ENCODE data around the gene CRYBG2. TPM values are rescaled to one million over a fixed set of nuclear protein-coding genes. Genes with fewer than 3 reads are reported as not detected.

Gene CRYBG2
- total and polyA plus RNA-seq, 10 of the 15 experiments (the other 5 are each of a cell fraction or from before 2014, with no cell fraction given) = 0.03 to 1.2 (median 0.11) TPM; not detected in 4

GRCh38 chr1:26289158-26290059 is 64.5 kb downstream of the CRYBG2 start (continued):
- no peak for TF ChIP-seq IRF5 (IDR thresholded peaks at IDR 0.05; ENCODE audit: borderline replicate concordance)
- no peak for TF ChIP-seq CEBPB (IDR thresholded peaks at IDR 0.05; ENCODE audit: borderline replicate concordance in 1 of 2, low read depth in 2 of 2, low read length in 2 of 2)
- 0 out of 2 replicates have a peak, but pooled peaks have one; percentile 25 for TF ChIP-seq CHD2 (IDR thresholded peaks at IDR 0.05; ENCODE audit: borderline replicate concordance, low read depth, low read length)
- TF ChIP-seq SIX5 (IDR thresholded peaks at IDR 0.05; ENCODE audit: low read depth, low read length, severe bottlenecking) = no peak
- no peak for TF ChIP-seq HSF1 (IDR thresholded peaks at IDR 0.05; ENCODE audit: low read depth, low read length)
- no peak for TF ChIP-seq USF1 (IDR thresholded peaks at IDR 0.05; ENCODE audit: borderline replicate concordance, extremely low read length, insufficient read depth, low read depth, low read length)
- TF ChIP-seq NBN (IDR thresholded peaks at IDR 0.05) = 0 out of 2 replicates have a peak, but pooled peaks have one; percentile 2

All from GM12878 (cell line).